ENCODE results near the gene KY.

KY gene

DNA sequence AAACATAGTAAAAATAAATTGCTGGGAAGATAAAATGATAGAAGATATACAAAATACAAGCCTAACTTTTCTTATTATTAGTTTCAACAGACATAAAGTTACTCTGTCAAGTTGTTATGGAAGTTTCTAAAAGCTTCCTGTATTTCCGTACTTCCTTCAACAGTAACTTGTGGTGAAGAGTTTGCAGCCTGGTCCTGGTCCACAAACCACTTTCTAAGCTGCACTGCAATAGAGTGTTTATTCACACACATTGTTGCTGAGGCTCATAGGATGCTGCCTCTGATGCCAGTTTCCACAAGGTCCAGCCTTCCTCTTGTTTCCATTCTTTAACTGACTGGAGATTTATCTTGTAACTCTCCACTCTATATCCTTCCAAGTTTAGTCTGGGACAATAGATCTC is 39.4 kb upstream of the KY start:
- no peak for ATAC-seq
- TF ChIP-seq TOX (CRISPR knock-in tag; IDR thresholded peaks at IDR 0.05; ENCODE audit: borderline replicate concordance): no peak
- no peak for TF ChIP-seq ZFP3 (CRISPR knock-in tag; IDR thresholded peaks at IDR 0.05)
- TF ChIP-seq, protein P1, sequence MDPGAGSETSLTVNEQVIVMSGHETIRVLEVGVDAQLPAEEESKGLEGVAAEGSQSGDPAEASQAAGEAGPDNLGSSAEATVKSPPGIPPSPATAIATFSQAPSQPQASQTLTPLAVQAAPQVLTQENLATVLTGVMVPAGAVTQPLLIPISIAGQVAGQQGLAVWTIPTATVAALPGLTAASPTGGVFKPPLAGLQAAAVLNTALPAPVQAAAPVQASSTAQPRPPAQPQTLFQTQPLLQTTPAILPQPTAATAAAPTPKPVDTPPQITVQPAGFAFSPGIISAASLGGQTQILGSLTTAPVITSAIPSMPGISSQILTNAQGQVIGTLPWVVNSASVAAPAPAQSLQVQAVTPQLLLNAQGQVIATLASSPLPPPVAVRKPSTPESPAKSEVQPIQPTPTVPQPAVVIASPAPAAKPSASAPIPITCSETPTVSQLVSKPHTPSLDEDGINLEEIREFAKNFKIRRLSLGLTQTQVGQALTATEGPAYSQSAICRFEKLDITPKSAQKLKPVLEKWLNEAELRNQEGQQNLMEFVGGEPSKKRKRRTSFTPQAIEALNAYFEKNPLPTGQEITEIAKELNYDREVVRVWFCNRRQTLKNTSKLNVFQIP (CRISPR knock-in tag; IDR thresholded peaks at IDR 0.05; ENCODE audit: borderline replicate concordance, low read depth): no peak
- TF ChIP-seq ZNF8 (CRISPR knock-in tag; IDR thresholded peaks at IDR 0.05): no peak
- TF ChIP-seq, protein P2, sequence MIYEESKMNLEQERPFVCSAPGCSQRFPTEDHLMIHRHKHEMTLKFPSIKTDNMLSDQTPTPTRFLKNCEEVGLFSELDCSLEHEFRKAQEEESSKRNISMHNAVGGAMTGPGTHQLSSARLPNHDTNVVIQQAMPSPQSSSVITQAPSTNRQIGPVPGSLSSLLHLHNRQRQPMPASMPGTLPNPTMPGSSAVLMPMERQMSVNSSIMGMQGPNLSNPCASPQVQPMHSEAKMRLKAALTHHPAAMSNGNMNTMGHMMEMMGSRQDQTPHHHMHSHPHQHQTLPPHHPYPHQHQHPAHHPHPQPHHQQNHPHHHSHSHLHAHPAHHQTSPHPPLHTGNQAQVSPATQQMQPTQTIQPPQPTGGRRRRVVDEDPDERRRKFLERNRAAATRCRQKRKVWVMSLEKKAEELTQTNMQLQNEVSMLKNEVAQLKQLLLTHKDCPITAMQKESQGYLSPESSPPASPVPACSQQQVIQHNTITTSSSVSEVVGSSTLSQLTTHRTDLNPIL (CRISPR knock-in tag; IDR thresholded peaks at IDR 0.05; ENCODE audit: low read depth): no peak
- TF ChIP-seq GLIS3 (CRISPR knock-in tag; IDR thresholded peaks at IDR 0.05): no peak
- TF ChIP-seq PPARA (CRISPR knock-in tag; IDR thresholded peaks at IDR 0.05; ENCODE audit: borderline replicate concordance): no peak
- TF ChIP-seq, protein P3, sequence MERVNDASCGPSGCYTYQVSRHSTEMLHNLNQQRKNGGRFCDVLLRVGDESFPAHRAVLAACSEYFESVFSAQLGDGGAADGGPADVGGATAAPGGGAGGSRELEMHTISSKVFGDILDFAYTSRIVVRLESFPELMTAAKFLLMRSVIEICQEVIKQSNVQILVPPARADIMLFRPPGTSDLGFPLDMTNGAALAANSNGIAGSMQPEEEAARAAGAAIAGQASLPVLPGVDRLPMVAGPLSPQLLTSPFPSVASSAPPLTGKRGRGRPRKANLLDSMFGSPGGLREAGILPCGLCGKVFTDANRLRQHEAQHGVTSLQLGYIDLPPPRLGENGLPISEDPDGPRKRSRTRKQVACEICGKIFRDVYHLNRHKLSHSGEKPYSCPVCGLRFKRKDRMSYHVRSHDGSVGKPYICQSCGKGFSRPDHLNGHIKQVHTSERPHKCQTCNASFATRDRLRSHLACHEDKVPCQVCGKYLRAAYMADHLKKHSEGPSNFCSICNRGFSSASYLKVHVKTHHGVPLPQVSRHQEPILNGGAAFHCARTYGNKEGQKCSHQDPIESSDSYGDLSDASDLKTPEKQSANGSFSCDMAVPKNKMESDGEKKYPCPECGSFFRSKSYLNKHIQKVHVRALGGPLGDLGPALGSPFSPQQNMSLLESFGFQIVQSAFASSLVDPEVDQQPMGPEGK (CRISPR knock-in tag; IDR thresholded peaks at IDR 0.05; ENCODE audit: borderline replicate concordance): no peak
- TF ChIP-seq BACH2 (CRISPR knock-in tag; IDR thresholded peaks at IDR 0.05; ENCODE audit: borderline replicate concordance): no peak
- no peak for TF ChIP-seq OSR1 (CRISPR knock-in tag; IDR thresholded peaks at IDR 0.05)
- no peak for TF ChIP-seq ZC3H10 (CRISPR knock-in tag; IDR thresholded peaks at IDR 0.05)
- TF ChIP-seq ARNTL (CRISPR knock-in tag; IDR thresholded peaks at IDR 0.05; ENCODE audit: borderline replicate concordance, low read depth): no peak
- TF ChIP-seq, protein P4, sequence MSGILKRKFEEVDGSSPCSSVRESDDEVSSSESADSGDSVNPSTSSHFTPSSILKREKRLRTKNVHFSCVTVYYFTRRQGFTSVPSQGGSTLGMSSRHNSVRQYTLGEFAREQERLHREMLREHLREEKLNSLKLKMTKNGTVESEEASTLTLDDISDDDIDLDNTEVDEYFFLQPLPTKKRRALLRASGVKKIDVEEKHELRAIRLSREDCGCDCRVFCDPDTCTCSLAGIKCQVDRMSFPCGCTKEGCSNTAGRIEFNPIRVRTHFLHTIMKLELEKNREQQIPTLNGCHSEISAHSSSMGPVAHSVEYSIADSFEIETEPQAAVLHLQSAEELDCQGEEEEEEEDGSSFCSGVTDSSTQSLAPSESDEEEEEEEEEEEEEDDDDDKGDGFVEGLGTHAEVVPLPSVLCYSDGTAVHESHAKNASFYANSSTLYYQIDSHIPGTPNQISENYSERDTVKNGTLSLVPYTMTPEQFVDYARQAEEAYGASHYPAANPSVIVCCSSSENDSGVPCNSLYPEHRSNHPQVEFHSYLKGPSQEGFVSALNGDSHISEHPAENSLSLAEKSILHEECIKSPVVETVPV (CRISPR knock-in tag; IDR thresholded peaks at IDR 0.05): no peak

DNA sequence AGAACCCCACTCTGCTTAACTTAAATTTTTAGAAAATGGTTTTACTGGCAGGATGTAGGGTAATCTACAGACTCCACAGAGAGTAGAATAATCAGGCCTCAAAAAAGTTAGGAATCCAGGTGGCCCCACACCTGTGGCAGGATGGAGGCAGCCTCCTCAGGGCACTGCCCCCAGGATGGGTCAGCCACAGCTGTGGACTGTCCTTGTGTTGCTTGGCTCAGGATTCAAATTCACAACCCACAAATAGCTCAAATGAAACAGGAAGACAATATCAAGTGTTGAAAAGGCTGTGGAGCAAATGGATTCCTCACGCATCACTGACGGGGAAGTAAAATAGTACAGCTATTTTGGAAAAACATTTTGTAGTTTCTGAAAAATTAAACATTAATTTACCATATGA is 36.8 kb upstream of the KY start:
- TF ChIP-seq ZNF70 (CRISPR knock-in tag; IDR thresholded peaks at IDR 0.05) (no peak), ZC3H10 (CRISPR knock-in tag; IDR thresholded peaks at IDR 0.05) (no peak), ZFP3 (CRISPR knock-in tag; IDR thresholded peaks at IDR 0.05) (no peak), BACH2 (CRISPR knock-in tag; IDR thresholded peaks at IDR 0.05; ENCODE audit: borderline replicate concordance) (no peak), ZFP30 (CRISPR knock-in tag; IDR thresholded peaks at IDR 0.05) (no peak), SNAI2 (CRISPR knock-in tag; IDR thresholded peaks at IDR 0.05) (no peak), TCF4 (CRISPR knock-in tag; IDR thresholded peaks at IDR 0.05; ENCODE audit: borderline replicate concordance) (no peak), GLIS3 (CRISPR knock-in tag; IDR thresholded peaks at IDR 0.05) (no peak), CSDC2 (CRISPR knock-in tag; IDR thresholded peaks at IDR 0.05) (no peak), ESRRG (CRISPR knock-in tag; IDR thresholded peaks at IDR 0.05) (no peak), PPARA (CRISPR knock-in tag; IDR thresholded peaks at IDR 0.05; ENCODE audit: borderline replicate concordance) (no peak), RARB (CRISPR knock-in tag; IDR thresholded peaks at IDR 0.05) (no peak), ZNF8 (CRISPR knock-in tag; IDR thresholded peaks at IDR 0.05) (no peak), TOX (CRISPR knock-in tag; IDR thresholded peaks at IDR 0.05; ENCODE audit: borderline replicate concordance) (no peak), ARNTL (CRISPR knock-in tag; IDR thresholded peaks at IDR 0.05; ENCODE audit: borderline replicate concordance, low read depth) (no peak), ZNF565 (CRISPR knock-in tag; conservative IDR thresholded peaks at IDR 0.05; ENCODE audit: low read depth) (no peak), ISL1 (CRISPR knock-in tag; IDR thresholded peaks at IDR 0.05) (no peak)
- TF ChIP-seq, protein P3 (CRISPR knock-in tag; IDR thresholded peaks at IDR 0.05; ENCODE audit: borderline replicate concordance): no peak
- TF ChIP-seq, protein P2 (CRISPR knock-in tag; IDR thresholded peaks at IDR 0.05; ENCODE audit: low read depth): no peak
- TF ChIP-seq, protein P1 (CRISPR knock-in tag; IDR thresholded peaks at IDR 0.05; ENCODE audit: borderline replicate concordance, low read depth): no peak
- ATAC-seq: no peak

Data from SK-N-SH treated with all-trans-retinoic acid at 6 μM for 48 hours (cell line).